GM12878 (cell line): ENCODE results near the gene PAK5. TPM values are rescaled to one million over a fixed set of nuclear protein-coding genes. Genes with fewer than 3 reads are reported as not detected.
A peak's percentile ranks its signal among the peaks of the same experiment; 100 is the strongest.

Experiments used
- ATAC-seq: fragments of 200-7000 bp; cut with Tn5 transposase; 3 replicates; pipeline ENCODE4 v1.9.1; 2020; ENCODE audit warnings: mild to moderate bottlenecking, moderate library complexity
- BruUV-seq: library from RNA; stranded (reverse); fragments of 400-500 nt; replicated peaks from 2 replicates; lab custom pipeline; 2021; lab: Mats Ljungman, UMichigan
- CTCF ChIA-PET: fragments of 300-600 bp; sonication (Branson Sonifier 250); formaldehyde crosslinking; extraction: SDS; loops from one replicate; lab custom pipeline; 2021; ENCODE audit warnings: inconsistent platforms; lab: Yijun Ruan, JAX
- POLR2A ChIA-PET: fragments of 350-600 bp; formaldehyde crosslinking; extraction: SDS; loops from one replicate; lab custom pipeline; 2021; ENCODE audit warnings: inconsistent platforms; lab: Charles Lee
- RAD21 ChIA-PET: fragments of 300-600 bp; sonication (Branson Sonifier 250); formaldehyde crosslinking; loops from one replicate; lab custom pipeline; 2023; ENCODE audit warnings: antibody characterized with exemption; ENCODE audit not compliant: unreplicated experiment; lab: Charles Lee
- SMC1A ChIA-PET: fragments of 300-600 bp; sonication (Branson Sonifier 250); formaldehyde crosslinking; loops from one replicate; lab custom pipeline; 2023; ENCODE audit not compliant: unreplicated experiment, uncharacterized antibody; lab: Charles Lee
- DNase-seq: peaks from one replicate; pipeline ENCODE4 v3.0.0-alpha.2; 2011; ENCODE audit warnings: low read depth, low spot score
- FAIRE-seq: peaks from 3 replicates; lab custom pipeline; 2011; peaks lifted over from hg19 to GRCh38; lab: Jason Lieb, UNC
- H2AFZ ChIP-seq: 2 replicates; pipeline ENCODE4 v1.6.0; 2011; ENCODE audit warnings: low read depth, low read length, control low read depth; ENCODE audit not compliant: control insufficient read depth
- H3K27ac ChIP-seq: 2 replicates; pipeline ENCODE4 v1.5.1; 2011; ENCODE audit warnings: control low read depth; ENCODE audit not compliant: control insufficient read depth, insufficient read depth
- H3K27me3 ChIP-seq, 2 experiments: replicated peaks in 1 of 2; 2 replicates each; pipeline versions ENCODE4 v1.6.0 to v1.6.1; 2011; ENCODE audit warnings: low read length in 1 of 2; ENCODE audit not compliant: control insufficient read depth in 2 of 2, insufficient read depth in 2 of 2
- H3K36me3 ChIP-seq, 2 experiments: 2 replicates each; pipeline ENCODE4 v1.5.1; 2011; ENCODE audit warnings: low read length in 1 of 2; ENCODE audit not compliant: control insufficient read depth in 2 of 2, insufficient read depth in 2 of 2
- H3K4me1 ChIP-seq: 2 replicates; pipeline ENCODE4 v1.6.1; 2011; ENCODE audit warnings: mild to moderate bottlenecking, low read length, moderate library complexity, mixed read lengths; ENCODE audit not compliant: control insufficient read depth, insufficient read depth
- H3K4me2 ChIP-seq: 2 replicates; pipeline ENCODE4 v1.6.0; 2011; ENCODE audit warnings: control low read depth; ENCODE audit not compliant: control insufficient read depth, insufficient read depth
- H3K4me3 ChIP-seq: fragments of 200-600 bp; sonication (generic); 2 replicates; pipeline ENCODE4 v1.5.1; 2016
- H3K79me2 ChIP-seq: 2 replicates; pipeline ENCODE4 v1.6.0; 2011; ENCODE audit warnings: low read length; ENCODE audit not compliant: control insufficient read depth, insufficient read depth
- H3K9ac ChIP-seq: 2 replicates; pipeline ENCODE4 v1.8.0; 2011; ENCODE audit warnings: low read length, control low read depth, mixed read lengths; ENCODE audit not compliant: control insufficient read depth, insufficient read depth
- H3K9me3 ChIP-seq: replicated peaks from 3 replicates; pipeline ENCODE4 v1.5.1; 2011; ENCODE audit warnings: mild to moderate bottlenecking, low read length; ENCODE audit not compliant: control insufficient read depth, insufficient read depth
- H4K20me1 ChIP-seq: 2 replicates; pipeline ENCODE4 v1.6.0; 2011; ENCODE audit not compliant: control insufficient read depth, insufficient read depth
- BHLHE40 ChIP-seq, 2 experiments: fragments of 450-650 bp in 1 of 2; IDR thresholded peaks; 2 replicates each; pipeline ENCODE4 v1.6.1; 2011 to 2017; ENCODE audit warnings: low read depth in 2 of 2, borderline replicate concordance in 1 of 2, improper control_type of control experiment in 1 of 2, low read length in 1 of 2, mild to moderate bottlenecking in 1 of 2
- HDGF ChIP-seq: fragments of 450-650 bp; IDR thresholded peaks from 2 replicates; pipeline ENCODE4 v1.6.1; 2016; ENCODE audit warnings: antibody characterized with exemption
- RCOR1 ChIP-seq: conservative IDR thresholded peaks from 2 replicates; pipeline ENCODE4 v1.6.1; 2012; ENCODE audit warnings: low read depth, low read length, improper control_type of control experiment
- RELA ChIP-seq: fragments of 450-650 bp; IDR thresholded peaks from 2 replicates; pipeline ENCODE4 v1.8.0; 2014; ENCODE audit warnings: borderline replicate concordance; ENCODE audit not compliant: partially characterized antibody
- STAT1 ChIP-seq: fragments of 450-650 bp; conservative IDR thresholded peaks from 2 replicates; pipeline ENCODE4 v1.6.1; 2014; ENCODE audit warnings: antibody characterized with exemption, mild to moderate bottlenecking
- SUZ12 ChIP-seq: fragments of 200-600 bp; sonication (generic); IDR thresholded peaks from one replicate; pipeline ENCODE4 v1.6.1; 2018; ENCODE audit warnings: antibody characterized with exemption, mild to moderate bottlenecking; ENCODE audit not compliant: unreplicated experiment
- WGBS: methylation state at CpG from one replicate; pipeline ENCODE4 v1.1.6; 2016; ENCODE audit warnings: low lambda C conversion rate; ENCODE audit not compliant: insufficient replicate concordance, insufficient coverage; ENCODE audit errors: missing lambda C conversion rate; 5-methylcytosine and 5-hydroxymethylcytosine counted together
- in situ Hi-C: fragments of 300-500 bp; cut with MboI; formaldehyde crosslinking; loops from 9 replicates; pipeline ENCODE4 v1.14.3; 2018; ENCODE audit warnings: mixed read lengths
- intact Hi-C: fragments of 100-400 bp; cut with micrococcal nuclease; formaldehyde crosslinking; loops from one replicate; pipeline ENCODE4 v1.14.2; 2022; ENCODE audit not compliant: unreplicated experiment
- polyA plus RNA-seq, 11 experiments: library from polyadenylated mRNA; depleted of rRNA in 4 of 11; unstranded in 6 of 11; stranded (reverse) in 5 of 11; fragments of >200 nt; fragmentation: Nextera tagmentation in 4 of 11; fragmentation: Illumina TruSeq in 1 of 11; extraction: Ambion mirVana in 4 of 11; extraction: Trizol in 1 of 11; gene quantifications; 1 replicate in 1 of 11; 2 replicates in 10 of 11; pipeline versions ENCODE4 v1.2.1 to v1.2.3, GENCODE V29; 2011 to 2016; ENCODE audit warnings: inconsistent platforms in 2 of 11, missing spikeins in 2 of 11, low read depth in 1 of 11
- total RNA-seq, 4 experiments: library from RNA; depleted of rRNA in 3 of 4; stranded (reverse); fragments of >200 nt in 3 of 4; fragmentation: Illumina TruSeq in 1 of 4; extraction: Trizol in 1 of 4; gene quantifications; 2 replicates each; pipeline versions ENCODE4 v1.2.1 to v1.2.3, GENCODE V29; 2013 to 2021
- TF ChIP-seq, protein P1 (sequence below): IDR thresholded peaks from 2 replicates; pipeline ENCODE4 v1.6.1; 2012; ENCODE audit warnings: improper control_type of control experiment, low read depth, low read length; ENCODE audit not compliant: insufficient replicate concordance

Gene PAK5
- total and polyA plus RNA-seq, 10 of the 15 experiments (the other 5 are each of a cell fraction or from before 2014, with no cell fraction given), result not detected

DNA sequence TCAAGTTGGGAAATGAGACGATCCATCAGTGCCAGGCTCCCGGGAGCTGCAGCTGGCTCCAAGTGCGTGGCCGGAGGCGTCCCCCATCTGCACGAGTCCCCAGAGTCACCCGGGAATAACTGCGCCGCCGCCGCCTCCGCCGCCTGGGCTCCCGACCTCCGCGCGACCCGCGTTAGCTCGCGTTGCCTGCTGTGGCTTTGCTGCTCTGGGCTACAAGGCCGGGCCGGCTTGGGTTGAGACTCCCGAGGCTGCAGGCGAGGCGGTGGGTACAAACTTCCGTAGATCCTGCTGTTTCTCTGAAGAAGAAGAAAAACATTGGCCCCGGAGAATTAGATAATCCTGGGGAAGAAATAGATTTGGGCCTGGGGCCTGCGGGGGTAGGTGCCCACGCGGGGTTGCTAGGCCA lies 331.9 kb downstream of the PAK5 start:
- in situ Hi-C loops, result no loop called here
- Histone ChIP-seq H4K20me1 (no peaks in the 10 kb centered on the region), H3K4me3 (peak overlapping the region; percentile 39; the same call in 1 of the 2 replicates), H3K9me3 (no peaks in the 10 kb centered on the region; the same call in 2 of the 3 replicates), H3K36me3 (no peaks in the 10 kb centered on the region), H3K4me2 (peak overlapping the region; percentile 67), H3K79me2 (no peaks in the 10 kb centered on the region; the same call in 1 of the 2 replicates), H2AFZ (peak overlapping the region; percentile 21; the same call in 1 of the 2 replicates), H3K27me3 (peaks cover 0 to 17% of the 10 kb centered on the region in 2 experiments; a peak in 3 of 4 replicates), H3K9ac (peak overlapping the region; percentile 26; the same call in 1 of the 2 replicates), H3K27ac (no peak overlapping the region), H3K4me1 (peaks cover 50% of the 10 kb centered on the region)
- intact Hi-C loops, result no loop called here
- TF ChIP-seq BHLHE40 (IDR thresholded peaks at IDR 0.05; ENCODE audit: borderline replicate concordance in 1 of 2, low read depth in 2 of 2, low read length in 1 of 2) (no peak), RCOR1 (no peak), STAT1 (no peak), SUZ12 (peak; percentile 51), HDGF (no peak), RELA (no peak)
- TF ChIP-seq, protein P1, sequence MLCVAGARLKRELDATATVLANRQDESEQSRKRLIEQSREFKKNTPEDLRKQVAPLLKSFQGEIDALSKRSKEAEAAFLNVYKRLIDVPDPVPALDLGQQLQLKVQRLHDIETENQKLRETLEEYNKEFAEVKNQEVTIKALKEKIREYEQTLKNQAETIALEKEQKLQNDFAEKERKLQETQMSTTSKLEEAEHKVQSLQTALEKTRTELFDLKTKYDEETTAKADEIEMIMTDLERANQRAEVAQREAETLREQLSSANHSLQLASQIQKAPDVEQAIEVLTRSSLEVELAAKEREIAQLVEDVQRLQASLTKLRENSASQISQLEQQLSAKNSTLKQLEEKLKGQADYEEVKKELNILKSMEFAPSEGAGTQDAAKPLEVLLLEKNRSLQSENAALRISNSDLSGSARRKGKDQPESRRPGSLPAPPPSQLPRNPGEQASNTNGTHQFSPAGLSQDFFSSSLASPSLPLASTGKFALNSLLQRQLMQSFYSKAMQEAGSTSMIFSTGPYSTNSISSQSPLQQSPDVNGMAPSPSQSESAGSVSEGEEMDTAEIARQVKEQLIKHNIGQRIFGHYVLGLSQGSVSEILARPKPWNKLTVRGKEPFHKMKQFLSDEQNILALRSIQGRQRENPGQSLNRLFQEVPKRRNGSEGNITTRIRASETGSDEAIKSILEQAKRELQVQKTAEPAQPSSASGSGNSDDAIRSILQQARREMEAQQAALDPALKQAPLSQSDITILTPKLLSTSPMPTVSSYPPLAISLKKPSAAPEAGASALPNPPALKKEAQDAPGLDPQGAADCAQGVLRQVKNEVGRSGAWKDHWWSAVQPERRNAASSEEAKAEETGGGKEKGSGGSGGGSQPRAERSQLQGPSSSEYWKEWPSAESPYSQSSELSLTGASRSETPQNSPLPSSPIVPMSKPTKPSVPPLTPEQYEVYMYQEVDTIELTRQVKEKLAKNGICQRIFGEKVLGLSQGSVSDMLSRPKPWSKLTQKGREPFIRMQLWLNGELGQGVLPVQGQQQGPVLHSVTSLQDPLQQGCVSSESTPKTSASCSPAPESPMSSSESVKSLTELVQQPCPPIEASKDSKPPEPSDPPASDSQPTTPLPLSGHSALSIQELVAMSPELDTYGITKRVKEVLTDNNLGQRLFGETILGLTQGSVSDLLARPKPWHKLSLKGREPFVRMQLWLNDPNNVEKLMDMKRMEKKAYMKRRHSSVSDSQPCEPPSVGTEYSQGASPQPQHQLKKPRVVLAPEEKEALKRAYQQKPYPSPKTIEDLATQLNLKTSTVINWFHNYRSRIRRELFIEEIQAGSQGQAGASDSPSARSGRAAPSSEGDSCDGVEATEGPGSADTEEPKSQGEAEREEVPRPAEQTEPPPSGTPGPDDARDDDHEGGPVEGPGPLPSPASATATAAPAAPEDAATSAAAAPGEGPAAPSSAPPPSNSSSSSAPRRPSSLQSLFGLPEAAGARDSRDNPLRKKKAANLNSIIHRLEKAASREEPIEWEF, result no peak
- FAIRE-seq, result no peak
- DNase-seq, result no peak
- CTCF ChIA-PET, result no interaction called here
- RAD21 ChIA-PET, result no interaction called here
- SMC1A ChIA-PET, result no interaction called here
- POLR2A ChIA-PET, result no interaction called here
- no TSS peak for BruUV-seq
- 11% methylated on average over 26 of the region's 31 CpGs for WGBS
- no peak for ATAC-seq
